ENCODE measurements around the gene L2HGDH.

Gene L2HGDH

GRCh38 chr14:50242096-50242495 is 69.9 kb downstream of the L2HGDH start:
- H4K91ac ChIP-seq (ENCODE audit: low read depth, low read length): no peak overlapping the region
- no peak overlapping the region for H2AFZ ChIP-seq (ENCODE audit: insufficient read depth, low read length, poor library complexity)
- H2BK12ac ChIP-seq (ENCODE audit: low read length): no peak overlapping the region
- no peak overlapping the region for H2AK5ac ChIP-seq (ENCODE audit: low read length)
- no peak overlapping the region for H2BK5ac ChIP-seq (ENCODE audit: low read depth, low read length, poor library complexity)
- H3K79me1 ChIP-seq (ENCODE audit: low read length): no peaks in the 10 kb centered on the region
- H3K23ac ChIP-seq (ENCODE audit: low read length): no peak overlapping the region
- no peak overlapping the region for H4K12ac ChIP-seq (ENCODE audit: low read depth, low read length)
- no peak overlapping the region for H2BK120ac ChIP-seq (ENCODE audit: insufficient read depth, low read length, poor library complexity)
- no peaks in the 10 kb centered on the region for H3K9me3 ChIP-seq (ENCODE audit: insufficient read depth, low read depth, low read length)
- no peak overlapping the region for H3K4ac ChIP-seq (ENCODE audit: low read depth, low read length)
- no CpG with 5 or more reads among the region's 1 CpG for WGBS (ENCODE audit: extremely low coverage, insufficient coverage, insufficient read length)
- H3K4me1 ChIP-seq (ENCODE audit: control insufficient read depth in 1 of 2, insufficient read depth in 2 of 2, low read length in 2 of 2): no peaks in the 10 kb centered on the region
- H4K8ac ChIP-seq (ENCODE audit: low read depth, low read length): no peak overlapping the region
- no peak overlapping the region for H3K9ac ChIP-seq (ENCODE audit: low read length)
- DNase-seq: no peak
- no peak overlapping the region for H3K4me3 ChIP-seq (ENCODE audit: low read depth, low read length)
- no peaks in the 10 kb centered on the region for H3K27me3 ChIP-seq (ENCODE audit: insufficient read depth, low read length)
- no peak overlapping the region for H3K18ac ChIP-seq (ENCODE audit: low read length)
- H3K4me2 ChIP-seq (ENCODE audit: low read length): no peak overlapping the region
- no peak overlapping the region for H3K27ac ChIP-seq (ENCODE audit: low read depth, low read length)
- H3K14ac ChIP-seq (ENCODE audit: low read length): no peak overlapping the region
- H3K79me2 ChIP-seq (ENCODE audit: control insufficient read depth, insufficient read depth, low read length, poor library complexity): no peaks in the 10 kb centered on the region
- no peaks in the 10 kb centered on the region for H3K36me3 ChIP-seq (ENCODE audit: control insufficient read depth in 1 of 2, insufficient read depth in 2 of 2, low read length in 2 of 2)

GRCh38 chr14:50237427-50237826 is 74.6 kb downstream of the L2HGDH start:
- H3K4me3 ChIP-seq (ENCODE audit: low read depth, low read length): no peak overlapping the region
- no peaks in the 10 kb centered on the region for H3K27me3 ChIP-seq (ENCODE audit: insufficient read depth, low read length)
- H3K14ac ChIP-seq (ENCODE audit: low read length): no peak overlapping the region
- no peak overlapping the region for H3K4me2 ChIP-seq (ENCODE audit: low read length)
- H4K12ac ChIP-seq (ENCODE audit: low read depth, low read length): no peak overlapping the region
- no peak overlapping the region for H2BK5ac ChIP-seq (ENCODE audit: low read depth, low read length, poor library complexity)
- H3K9me3 ChIP-seq (ENCODE audit: insufficient read depth, low read depth, low read length): no peaks in the 10 kb centered on the region
- H2AFZ ChIP-seq (ENCODE audit: insufficient read depth, low read length, poor library complexity): no peak overlapping the region
- H3K23ac ChIP-seq (ENCODE audit: low read length): no peak overlapping the region
- H3K79me2 ChIP-seq (ENCODE audit: control insufficient read depth, insufficient read depth, low read length, poor library complexity): no peaks in the 10 kb centered on the region
- H3K36me3 ChIP-seq (ENCODE audit: control insufficient read depth in 1 of 2, insufficient read depth in 2 of 2, low read length in 2 of 2): no peaks in the 10 kb centered on the region
- peaks cover 0 to under 1% of the 10 kb centered on the region in 2 experiments for H3K4me1 ChIP-seq (ENCODE audit: control insufficient read depth in 1 of 2, insufficient read depth in 2 of 2, low read length in 2 of 2)
- no peak overlapping the region for H2BK120ac ChIP-seq (ENCODE audit: insufficient read depth, low read length, poor library complexity)
- no CpG with 5 or more reads among the region's 3 CpGs for WGBS (ENCODE audit: extremely low coverage, insufficient coverage, insufficient read length)
- no peak for DNase-seq
- H4K8ac ChIP-seq (ENCODE audit: low read depth, low read length): no peak overlapping the region
- H3K18ac ChIP-seq (ENCODE audit: low read length): no peak overlapping the region
- no peak overlapping the region for H3K4ac ChIP-seq (ENCODE audit: low read depth, low read length)
- no peak overlapping the region for H3K27ac ChIP-seq (ENCODE audit: low read depth, low read length)
- H3K9ac ChIP-seq (ENCODE audit: low read length): no peak overlapping the region
- no peak overlapping the region for H2AK5ac ChIP-seq (ENCODE audit: low read length)
- no peak overlapping the region for H2BK12ac ChIP-seq (ENCODE audit: low read length)
- H4K91ac ChIP-seq (ENCODE audit: low read depth, low read length): no peak overlapping the region
- H3K79me1 ChIP-seq (ENCODE audit: low read length): no peaks in the 10 kb centered on the region

- Histone ChIP-seq H2BK5ac (ENCODE audit: low read depth, low read length, poor library complexity) (no peak overlapping the region), H4K8ac (ENCODE audit: low read depth, low read length) (no peak overlapping the region), H2AFZ (ENCODE audit: insufficient read depth, low read length, poor library complexity) (no peak overlapping the region), H2BK120ac (ENCODE audit: insufficient read depth, low read length, poor library complexity) (no peak overlapping the region), H3K4me3 (ENCODE audit: low read depth, low read length) (no peak overlapping the region), H2BK12ac (ENCODE audit: low read length) (no peak overlapping the region), H3K4me1 (ENCODE audit: control insufficient read depth in 1 of 2, insufficient read depth in 2 of 2, low read length in 2 of 2) (peaks cover 0 to 5% of the 10 kb centered on the region in 2 experiments), H3K4ac (ENCODE audit: low read depth, low read length) (no peak overlapping the region), H3K79me1 (ENCODE audit: low read length) (peaks cover 11% of the 10 kb centered on the region), H3K27me3 (ENCODE audit: insufficient read depth, low read length) (no peaks in the 10 kb centered on the region), H4K12ac (ENCODE audit: low read depth, low read length) (no peak overlapping the region), H2AK5ac (ENCODE audit: low read length) (no peak overlapping the region), H3K79me2 (ENCODE audit: control insufficient read depth, insufficient read depth, low read length, poor library complexity) (peaks cover 9% of the 10 kb centered on the region), H3K9ac (ENCODE audit: low read length) (no peak overlapping the region), H3K27ac (ENCODE audit: low read depth, low read length) (no peak overlapping the region), H4K91ac (ENCODE audit: low read depth, low read length) (no peak overlapping the region), H3K9me3 (ENCODE audit: insufficient read depth, low read depth, low read length) (no peaks in the 10 kb centered on the region), H3K23ac (ENCODE audit: low read length) (no peak overlapping the region), H3K18ac (ENCODE audit: low read length) (no peak overlapping the region), H3K4me2 (ENCODE audit: low read length) (no peak overlapping the region), H3K14ac (ENCODE audit: low read length) (no peak overlapping the region), H3K36me3 (ENCODE audit: control insufficient read depth in 1 of 2, insufficient read depth in 2 of 2, low read length in 2 of 2) (no peaks in the 10 kb centered on the region)
- DNase-seq: no peak
- no CpG with 5 or more reads among the region's 4 CpGs for WGBS (ENCODE audit: extremely low coverage, insufficient coverage, insufficient read length)
Measured at GRCh38 chr14:50233951-50234250, 78.1 kb downstream of the L2HGDH start.

- peaks cover 9% of the 10 kb centered on the region for H3K79me2 ChIP-seq (ENCODE audit: control insufficient read depth, insufficient read depth, low read length, poor library complexity)
- no peak overlapping the region for H2BK12ac ChIP-seq (ENCODE audit: low read length)
- H3K9ac ChIP-seq (ENCODE audit: low read length): no peak overlapping the region
- H3K4ac ChIP-seq (ENCODE audit: low read depth, low read length): no peak overlapping the region
- H2BK5ac ChIP-seq (ENCODE audit: low read depth, low read length, poor library complexity): no peak overlapping the region
- no peak overlapping the region for H3K4me2 ChIP-seq (ENCODE audit: low read length)
- H3K4me3 ChIP-seq (ENCODE audit: low read depth, low read length): no peak overlapping the region
- H3K79me1 ChIP-seq (ENCODE audit: low read length): peaks cover 11% of the 10 kb centered on the region
- H3K14ac ChIP-seq (ENCODE audit: low read length): no peak overlapping the region
- H3K27me3 ChIP-seq (ENCODE audit: insufficient read depth, low read length): no peaks in the 10 kb centered on the region
- H4K12ac ChIP-seq (ENCODE audit: low read depth, low read length): no peak overlapping the region
- no peak overlapping the region for H4K91ac ChIP-seq (ENCODE audit: low read depth, low read length)
- H3K9me3 ChIP-seq (ENCODE audit: insufficient read depth, low read depth, low read length): no peaks in the 10 kb centered on the region
- no peak overlapping the region for H4K8ac ChIP-seq (ENCODE audit: low read depth, low read length)
- H2AK5ac ChIP-seq (ENCODE audit: low read length): no peak overlapping the region
- peaks cover 0 to 5% of the 10 kb centered on the region in 2 experiments for H3K4me1 ChIP-seq (ENCODE audit: control insufficient read depth in 1 of 2, insufficient read depth in 2 of 2, low read length in 2 of 2)
- H2BK120ac ChIP-seq (ENCODE audit: insufficient read depth, low read length, poor library complexity): no peak overlapping the region
- WGBS (ENCODE audit: extremely low coverage, insufficient coverage, insufficient read length): no CpG with 5 or more reads among the region's 14 CpGs
- H3K18ac ChIP-seq (ENCODE audit: low read length): no peak overlapping the region
- no peak overlapping the region for H3K23ac ChIP-seq (ENCODE audit: low read length)
- peak; percentile 78 to 83 for DNase-seq
- H3K27ac ChIP-seq (ENCODE audit: low read depth, low read length): no peak overlapping the region
- H3K36me3 ChIP-seq (ENCODE audit: control insufficient read depth in 1 of 2, insufficient read depth in 2 of 2, low read length in 2 of 2): no peaks in the 10 kb centered on the region
- H2AFZ ChIP-seq (ENCODE audit: insufficient read depth, low read length, poor library complexity): no peak overlapping the region
Measured at GRCh38 chr14:50233166-50233950, 78.7 kb downstream of the L2HGDH start.
